Hematopoietic multipotent progenitor cell treated with erythropoietin and hydrocortisone succinate and interleukin-3 and kit ligand, for 8 days (in vitro differentiated cells): ENCODE data around the gene KCTD17.

Experiments used
- DNase-seq: peaks from one replicate; pipeline ENCODE4 v3.0.0-alpha.2; 2015

Gene KCTD17

DNA sequence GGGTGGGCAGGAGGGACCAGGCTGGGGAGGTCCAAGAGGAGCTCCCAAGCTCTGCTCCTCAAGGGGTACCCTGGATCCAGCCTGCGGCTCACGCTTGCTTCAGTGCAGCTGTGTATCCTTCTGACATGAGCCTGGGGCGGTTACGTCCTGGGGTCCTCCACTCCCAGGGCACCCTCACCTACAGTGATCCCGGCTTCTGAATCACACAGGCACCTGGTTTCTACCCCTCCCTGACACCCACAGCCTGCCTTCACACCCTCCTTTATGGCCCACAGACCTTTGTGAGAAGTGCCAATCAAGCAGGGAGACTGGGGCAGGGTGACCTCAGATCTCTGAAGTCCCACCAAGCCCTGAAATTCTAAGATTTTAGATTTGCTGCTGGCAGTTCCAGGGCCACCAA, 30.5 kb upstream of the KCTD17 start:
- DNase-seq, result no peak

DNA sequence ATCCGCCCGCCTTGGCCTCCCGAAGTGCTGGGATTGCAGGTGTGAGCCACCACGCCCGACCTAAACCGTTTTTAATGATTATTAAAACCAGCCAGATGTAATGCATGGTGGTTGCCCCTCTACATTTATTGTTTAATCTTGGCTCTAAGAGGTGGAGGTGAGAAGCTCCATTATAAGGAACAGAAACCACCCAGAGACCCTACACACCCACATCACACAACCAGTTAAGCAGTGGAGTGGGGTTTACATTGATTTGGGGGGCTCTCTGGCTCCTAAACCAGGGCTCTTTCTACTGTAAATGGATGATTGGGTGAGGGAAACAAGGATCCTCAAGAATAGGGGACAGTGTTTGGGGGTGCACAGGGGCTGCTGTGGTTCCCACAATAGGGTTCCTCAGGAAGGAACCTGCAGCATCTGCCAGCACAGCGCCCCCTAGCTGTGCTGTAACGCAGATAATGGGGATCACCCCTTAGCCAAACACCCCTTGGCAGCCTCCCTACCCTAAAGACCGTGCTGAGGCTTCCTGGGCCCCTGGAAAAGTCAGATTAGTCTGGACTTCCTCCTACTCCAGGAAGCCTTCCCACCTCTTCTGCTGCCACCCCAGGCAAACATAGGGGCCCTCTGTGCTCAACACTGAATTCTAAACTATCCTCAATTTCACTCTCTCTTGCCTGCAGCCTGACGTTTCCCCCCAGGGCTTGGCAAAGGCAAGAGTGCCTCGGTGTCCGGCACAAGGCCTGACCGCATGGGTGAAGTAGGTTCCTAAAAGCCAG, 29.6 kb upstream of the KCTD17 start:
- DNase-seq, result peak; percentile 81

DNA sequence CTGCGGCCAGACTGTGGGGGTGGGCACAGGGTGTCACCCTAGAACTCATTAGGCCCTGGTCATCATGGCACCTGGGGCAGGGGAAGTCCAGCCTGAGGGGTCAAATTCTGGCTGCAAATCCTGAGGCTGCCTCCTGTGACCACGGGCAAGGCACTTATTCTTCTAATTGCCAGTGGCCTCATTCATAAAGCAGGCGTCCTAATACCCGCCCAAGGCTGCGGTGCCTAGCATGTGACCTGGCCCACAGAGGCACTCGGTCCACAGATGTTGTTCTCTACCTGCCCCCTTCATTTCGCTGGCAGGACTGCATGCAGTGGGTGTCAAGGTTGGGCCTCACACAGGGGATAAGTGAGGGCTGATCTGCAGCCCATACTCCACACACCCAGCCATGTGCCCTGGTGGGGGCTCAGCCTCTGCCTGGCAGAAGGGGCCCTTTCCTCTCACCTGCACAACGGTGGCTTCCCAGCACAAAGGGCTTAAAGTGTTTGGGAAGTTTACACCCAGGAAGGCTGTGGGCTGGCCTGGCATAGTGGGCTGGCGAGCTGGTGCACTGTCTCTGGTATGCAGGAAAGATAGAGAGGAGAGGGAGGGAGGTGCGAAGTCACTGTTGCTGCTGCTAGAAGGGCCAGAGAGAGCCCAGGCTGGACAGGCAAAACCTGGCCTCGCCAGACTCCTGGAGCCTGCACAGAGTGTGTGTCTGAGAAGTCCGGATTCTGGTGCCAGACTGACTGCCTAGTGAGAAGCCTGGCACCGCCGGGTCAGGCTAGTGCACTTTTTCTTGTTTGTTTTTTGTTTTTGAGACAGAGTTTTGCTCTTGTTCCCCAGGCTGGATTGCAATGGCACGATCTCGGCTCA, 28.8 kb upstream of the KCTD17 start:
- no peak for DNase-seq

DNA sequence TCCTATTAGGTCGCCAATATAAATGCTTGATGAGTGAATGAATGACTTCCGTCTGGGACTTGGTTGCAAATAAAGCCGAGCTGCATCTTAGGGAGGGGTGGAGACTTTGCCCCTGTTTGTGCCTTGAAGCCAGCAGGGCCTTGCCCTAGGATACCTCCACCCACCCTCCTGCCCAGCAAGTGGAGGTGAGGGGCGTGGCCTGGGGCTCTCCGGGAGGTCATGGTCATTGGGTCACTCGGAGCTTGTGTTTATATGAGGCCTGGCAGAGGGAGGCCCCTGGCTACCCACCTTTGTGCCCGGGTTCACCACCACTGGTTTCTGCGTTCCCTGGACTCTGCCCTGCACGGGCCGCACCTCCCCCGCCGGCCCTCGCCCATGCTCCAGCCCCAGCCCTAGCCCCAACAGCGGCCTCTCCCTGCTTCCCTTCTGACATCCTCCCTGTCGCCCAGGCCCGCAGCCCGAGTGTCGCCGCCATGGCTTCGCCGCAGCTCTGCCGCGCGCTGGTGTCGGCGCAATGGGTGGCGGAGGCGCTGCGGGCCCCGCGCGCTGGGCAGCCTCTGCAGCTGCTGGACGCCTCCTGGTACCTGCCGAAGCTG, 27.7 kb upstream of the KCTD17 start:
- no peak for DNase-seq

DNA sequence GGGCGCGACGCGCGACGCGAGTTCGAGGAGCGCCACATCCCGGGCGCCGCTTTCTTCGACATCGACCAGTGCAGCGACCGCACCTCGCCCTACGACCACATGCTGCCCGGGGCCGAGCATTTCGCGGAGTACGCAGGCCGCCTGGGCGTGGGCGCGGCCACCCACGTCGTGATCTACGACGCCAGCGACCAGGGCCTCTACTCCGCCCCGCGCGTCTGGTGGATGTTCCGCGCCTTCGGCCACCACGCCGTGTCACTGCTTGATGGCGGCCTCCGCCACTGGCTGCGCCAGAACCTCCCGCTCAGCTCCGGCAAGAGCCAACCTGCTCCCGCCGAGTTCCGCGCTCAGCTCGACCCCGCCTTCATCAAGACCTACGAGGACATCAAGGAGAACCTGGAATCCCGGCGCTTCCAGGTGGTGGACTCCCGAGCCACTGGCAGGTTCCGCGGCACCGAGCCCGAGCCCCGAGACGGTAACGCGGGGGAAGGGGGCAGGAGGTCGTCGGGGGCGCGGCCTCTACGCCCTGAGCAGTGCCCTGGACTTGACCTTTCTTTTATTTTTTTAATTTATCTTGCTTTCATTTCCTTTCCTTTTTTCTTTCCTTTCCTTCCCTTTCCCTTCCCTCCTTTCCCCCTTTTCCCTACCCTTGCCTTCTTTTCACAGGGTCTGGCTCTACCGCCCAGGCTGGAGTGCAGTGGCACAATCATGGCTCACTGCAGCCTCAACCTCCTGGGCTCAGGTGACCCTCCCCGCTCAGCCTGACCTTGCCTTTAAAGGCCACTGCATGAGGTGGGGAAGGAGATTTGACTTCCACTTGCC, 27.0 kb upstream of the KCTD17 start:
- DNase-seq, result no peak

DNA sequence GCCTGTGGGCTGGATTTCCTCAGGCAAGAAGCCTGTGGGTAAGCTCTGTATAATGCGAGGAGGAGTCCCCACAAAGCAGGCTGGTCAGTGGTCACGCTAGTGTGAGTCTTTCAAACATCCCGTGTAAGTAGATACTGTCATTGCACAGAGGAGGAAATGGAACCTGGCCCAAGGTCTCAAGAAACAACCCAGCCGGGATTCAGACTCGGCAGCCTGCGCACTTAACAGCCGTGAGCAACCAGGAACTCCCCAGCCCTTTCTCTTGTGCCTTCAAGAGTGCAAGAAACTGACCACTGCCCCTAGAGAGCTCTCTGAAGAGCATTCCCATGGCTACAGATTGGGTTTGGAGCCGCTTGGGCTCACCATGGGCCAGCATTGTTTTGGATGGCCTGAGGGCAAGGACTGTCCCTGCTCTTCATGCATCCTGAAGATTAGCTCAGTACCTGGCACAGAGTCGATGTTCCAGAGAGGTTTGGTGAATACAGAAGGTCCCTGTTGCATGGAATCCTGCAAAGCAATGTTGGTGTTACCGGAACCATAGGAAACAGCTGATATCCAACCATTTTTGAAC, 26.0 kb upstream of the KCTD17 start:
- no peak for DNase-seq

DNA sequence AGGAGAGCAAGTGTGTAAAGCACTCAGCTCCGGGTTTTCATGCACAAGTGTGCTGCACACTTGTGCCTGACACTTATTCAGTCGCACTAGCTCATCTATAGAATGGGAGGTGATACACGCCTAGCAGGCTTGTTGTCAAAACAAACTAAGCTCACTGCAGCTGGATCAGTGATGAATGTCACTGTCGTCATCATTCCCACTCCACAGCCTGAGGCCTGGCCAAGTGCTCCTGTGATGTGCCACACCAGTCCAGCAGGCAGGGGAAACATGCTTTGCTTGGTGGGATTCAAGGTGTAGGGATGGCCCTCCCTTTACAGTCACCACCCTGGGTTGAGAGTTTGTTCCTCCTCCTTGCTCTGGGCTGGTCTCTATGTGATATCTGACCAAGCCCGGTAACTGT, 25.2 kb upstream of the KCTD17 start:
- DNase-seq, result no peak

DNA sequence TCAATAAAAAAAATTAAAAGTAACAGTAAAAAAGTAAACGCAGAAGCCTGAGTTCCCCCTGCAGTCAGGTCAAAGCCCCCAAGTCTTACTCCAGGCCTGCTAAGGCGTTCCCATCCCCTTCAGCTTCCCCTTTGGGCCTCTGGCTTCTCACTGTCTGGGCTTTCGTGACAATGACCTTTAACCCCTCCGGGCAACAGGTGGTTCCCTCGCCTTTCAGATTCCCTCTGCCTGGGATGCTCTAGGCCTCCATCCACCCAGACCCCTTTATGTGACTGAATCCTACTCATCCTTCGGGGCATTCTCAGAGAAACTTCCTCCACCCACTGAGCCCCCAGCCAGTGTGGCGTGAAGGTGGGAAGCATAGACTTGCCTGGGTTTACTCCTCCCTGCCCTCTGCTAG, 24.0 kb upstream of the KCTD17 start:
- DNase-seq, result no peak

DNA sequence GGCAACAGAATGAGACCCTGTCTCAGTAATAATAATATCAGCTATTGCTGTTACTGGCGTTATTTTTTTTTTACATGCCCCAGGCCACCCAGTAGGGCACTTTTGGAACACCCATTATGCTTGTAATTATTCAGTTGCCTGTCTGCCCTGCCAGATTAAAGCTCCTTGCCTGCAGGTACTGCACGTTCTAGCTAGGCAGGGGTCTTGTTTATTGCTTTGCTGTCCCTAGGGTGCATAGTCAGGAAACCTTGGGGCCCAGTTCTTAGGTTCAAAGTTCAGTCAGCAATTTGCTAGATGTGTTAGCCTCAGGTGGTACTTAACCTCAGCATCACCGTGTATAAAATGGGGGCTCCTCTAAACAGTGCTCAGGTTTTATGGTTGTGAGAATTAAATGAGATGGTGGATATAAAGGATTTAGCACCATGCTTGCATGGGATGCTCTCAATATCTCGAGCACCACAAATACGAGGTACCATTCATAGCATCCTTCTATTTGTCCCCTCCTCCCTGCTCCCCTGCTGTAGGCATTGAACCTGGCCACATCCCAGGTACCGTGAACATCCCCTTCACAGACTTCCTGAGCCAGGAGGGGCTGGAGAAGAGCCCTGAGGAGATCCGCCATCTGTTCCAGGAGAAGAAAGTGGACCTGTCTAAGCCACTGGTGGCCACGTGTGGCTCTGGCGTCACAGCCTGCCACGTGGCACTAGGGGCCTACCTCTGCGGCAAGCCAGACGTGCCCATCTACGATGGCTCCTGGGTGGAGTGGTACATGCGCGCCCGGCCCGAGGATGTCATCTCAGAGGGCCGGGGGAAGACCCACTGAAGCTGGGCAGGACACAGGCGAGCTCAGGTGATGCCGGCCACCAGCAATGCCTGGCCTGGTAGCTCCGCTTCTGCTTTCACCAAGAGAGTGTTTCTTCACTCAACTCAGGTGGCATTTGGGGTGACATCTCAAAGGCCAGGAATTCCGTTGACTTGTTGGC, 22.6 kb upstream of the KCTD17 start:
- DNase-seq, result no peak

DNA sequence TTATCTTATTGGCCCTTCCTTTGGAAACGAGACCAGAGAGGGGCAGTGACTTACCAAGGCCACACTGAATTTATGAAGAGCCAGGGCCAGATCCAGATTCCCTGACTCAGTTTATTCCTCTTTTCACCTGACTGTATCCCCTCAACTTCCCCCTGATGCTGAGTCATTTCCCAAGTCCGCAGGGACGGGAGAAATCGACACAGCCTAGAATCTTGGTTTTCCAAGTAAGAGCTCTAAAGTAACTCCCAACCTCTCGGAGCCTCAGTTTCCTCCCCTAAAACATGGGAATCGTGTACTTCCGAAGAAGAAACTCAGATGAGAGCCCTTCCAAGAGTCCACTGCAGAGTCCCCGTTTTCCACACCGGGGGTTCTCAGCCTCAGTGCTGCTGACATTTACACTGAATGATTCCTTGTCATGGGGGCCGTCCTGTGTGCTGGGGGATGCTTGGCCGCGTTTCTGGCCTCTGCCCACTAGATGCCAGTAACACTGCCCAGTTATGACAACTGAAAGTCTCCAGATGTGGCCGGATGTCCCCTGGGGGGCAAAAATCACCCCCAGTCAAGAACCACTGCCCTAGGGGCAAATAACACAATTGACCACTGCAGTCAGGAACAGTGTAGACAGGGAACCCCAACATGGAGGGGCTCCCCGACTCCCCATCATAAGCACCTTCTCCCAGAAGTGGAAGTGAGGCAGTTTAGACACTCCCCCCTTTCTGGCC, 20.8 kb upstream of the KCTD17 start:
- DNase-seq, result no peak

DNA sequence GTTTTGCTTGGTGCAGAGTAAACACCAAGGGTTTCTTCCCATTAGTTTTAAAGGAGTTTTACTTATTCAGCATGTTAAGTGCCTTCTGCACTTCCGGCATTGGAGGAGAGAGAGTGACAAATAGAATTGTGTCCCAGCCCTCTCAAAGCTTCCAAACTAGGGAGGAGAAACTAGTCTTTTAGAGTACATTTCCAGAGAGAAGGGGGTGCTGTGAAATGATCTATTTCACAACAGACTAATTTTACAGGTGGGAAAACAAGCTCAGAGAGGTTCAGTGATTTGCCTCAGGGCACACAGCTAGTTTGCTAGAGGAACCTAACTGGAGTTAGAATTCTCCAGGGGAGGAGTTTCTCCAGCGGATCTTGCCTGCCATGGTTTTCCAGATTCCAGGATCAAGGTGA, 19.4 kb upstream of the KCTD17 start:
- no peak for DNase-seq

DNA sequence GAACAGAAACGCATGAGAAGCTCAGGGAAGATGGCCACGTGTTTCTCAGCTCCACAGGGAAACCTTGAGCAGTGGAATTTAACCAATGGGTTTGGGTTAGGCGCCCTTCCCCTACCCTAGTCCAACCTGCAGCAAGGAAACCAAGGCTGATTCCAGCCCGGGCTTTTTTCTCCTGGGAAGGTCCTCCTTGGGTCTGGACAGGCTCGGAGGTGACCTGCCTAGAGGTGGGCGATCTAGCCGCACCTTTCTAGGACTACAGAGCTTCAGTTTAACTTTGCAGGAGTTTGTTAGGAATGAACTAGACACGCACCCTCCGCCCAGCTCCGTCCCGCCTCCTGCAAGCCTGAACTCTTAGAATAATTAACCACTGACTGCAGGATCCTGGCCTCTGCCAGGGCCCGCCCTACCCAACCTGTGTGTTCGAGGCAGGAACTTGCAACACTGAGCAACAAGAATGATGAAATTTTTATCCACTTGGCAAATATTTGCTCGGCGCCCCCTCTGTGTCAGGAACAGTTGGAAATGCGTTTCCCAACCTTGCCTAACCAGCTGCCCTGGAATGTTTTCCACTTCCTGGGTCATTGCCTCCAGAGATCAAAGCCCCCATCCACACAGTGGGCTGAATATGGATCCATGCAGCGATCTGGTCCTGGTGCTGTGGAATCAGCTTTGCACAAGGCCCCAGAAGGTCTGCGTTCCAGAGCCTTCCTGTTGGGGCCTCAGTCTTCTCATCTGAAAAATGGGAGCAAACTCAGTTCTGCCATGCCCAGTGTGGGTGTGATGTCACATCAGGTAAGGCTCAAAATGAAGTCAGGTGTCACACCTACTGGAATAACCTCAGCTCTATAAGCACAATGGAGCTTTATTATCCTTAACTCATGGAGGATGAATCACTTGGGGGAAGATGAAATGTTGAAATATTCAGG, 18.7 kb upstream of the KCTD17 start:
- DNase-seq, result no peak

DNA sequence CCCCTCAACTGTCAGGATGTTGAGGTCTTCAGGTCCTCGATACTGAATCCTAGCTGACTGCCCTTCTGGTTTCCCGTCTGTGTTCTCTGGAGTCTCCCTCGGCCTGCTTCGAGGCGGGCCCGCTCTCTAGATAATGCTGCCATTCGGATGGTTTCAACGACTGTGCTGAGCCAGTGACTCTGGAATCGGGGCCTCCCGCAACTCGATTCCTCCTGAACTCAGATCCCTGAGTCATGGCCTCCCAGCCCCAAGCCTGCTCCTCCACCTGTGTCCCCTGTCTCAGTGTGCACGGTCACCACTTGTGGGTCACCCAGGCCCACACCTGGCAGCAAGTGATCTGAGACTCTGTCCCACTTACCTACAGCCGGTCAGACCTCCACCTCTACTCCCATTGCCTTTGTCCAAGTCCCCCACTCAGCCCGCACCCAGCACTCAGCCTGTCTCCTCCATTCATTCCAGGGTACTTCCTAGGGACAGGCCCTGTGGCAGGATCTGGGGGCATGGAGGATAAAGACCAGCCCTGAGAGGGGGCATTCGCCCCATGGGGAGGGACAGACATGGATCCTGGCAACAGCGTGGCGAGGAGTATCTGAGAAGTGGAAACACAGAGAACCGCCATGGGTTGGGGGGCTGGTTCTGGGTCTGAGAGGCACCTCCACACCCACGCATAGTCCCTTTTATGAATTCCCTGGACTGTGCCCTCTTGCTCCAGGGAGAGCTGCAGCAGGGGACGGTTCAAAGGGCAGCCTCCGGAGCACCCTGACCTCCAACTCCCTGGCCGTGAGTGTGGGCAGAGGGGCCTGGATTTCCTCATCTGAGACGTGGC, 17.7 kb upstream of the KCTD17 start:
- DNase-seq, result no peak

DNA sequence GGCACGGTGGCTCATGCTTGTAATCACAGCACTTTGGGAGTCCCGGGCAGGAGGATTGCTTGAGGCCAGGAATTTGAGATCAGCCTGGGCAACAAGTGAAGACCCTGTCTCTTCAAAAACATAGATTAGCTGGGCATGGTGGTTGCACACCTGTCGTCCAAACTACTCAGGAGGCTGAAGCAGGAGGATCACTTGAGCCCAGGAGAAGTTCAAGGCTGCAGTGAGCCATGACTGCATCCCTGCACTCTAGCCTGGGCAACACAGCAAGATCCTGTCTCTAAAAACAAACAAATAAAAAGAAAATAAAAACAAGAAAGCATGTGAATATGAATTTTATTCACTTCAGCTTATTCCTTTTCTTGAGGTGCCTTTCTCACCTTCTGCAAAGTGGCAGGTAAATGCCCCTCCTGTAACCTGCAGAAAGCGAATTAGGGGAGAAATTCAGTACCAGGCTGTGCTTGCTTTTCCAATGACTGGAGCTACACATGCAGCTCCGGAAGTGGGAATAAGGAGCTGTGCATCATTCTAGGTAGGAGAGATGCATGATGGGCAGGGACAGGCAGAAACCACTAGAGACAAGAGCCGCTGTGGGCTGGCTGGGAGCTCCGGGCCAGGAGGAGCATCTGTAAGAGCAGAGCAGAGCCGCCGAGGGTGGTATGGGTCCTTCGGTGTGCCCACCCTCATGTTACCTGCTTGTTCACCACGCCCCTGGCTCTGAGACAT, 14.7 kb upstream of the KCTD17 start:
- DNase-seq, result no peak

DNA sequence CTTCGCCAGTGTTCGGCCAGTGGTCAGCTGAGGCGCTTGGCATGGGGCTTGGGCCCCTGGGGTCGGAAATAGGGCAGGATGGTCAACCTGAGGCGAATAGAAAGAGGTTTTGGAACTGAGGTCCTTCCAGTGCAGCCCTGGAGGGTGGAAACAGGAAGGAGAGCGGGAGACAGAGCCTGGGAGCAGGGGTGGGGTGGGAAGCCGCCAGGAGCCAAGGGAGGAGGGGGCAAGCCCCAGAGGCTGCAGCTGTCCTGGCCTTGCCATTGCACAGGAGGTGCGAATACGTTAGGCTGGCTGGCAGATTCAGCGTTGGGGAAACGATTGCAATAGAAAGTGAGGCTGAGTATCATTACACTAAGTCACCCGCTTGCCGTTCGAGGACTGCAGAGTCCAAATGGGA, 13.9 kb upstream of the KCTD17 start:
- no peak for DNase-seq

DNA sequence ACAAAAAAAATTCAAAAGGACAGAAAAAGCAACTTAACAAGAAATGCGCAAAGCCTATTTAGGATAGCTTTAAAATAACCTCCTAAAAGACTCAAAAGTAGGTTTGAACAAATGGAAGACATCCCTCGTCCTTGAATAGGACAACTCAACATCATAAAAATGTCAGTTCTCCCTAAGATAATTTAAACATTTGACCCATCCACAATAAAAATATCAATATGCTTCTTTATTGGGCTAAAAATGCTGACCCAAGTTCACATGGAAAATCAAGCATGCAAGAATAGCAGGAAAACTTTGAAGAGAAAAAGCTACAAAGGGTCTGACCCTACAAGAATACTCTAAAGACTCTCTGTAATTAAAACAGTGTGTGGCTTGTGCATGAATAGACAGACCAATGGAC, 12.1 kb upstream of the KCTD17 start:
- no peak for DNase-seq

DNA sequence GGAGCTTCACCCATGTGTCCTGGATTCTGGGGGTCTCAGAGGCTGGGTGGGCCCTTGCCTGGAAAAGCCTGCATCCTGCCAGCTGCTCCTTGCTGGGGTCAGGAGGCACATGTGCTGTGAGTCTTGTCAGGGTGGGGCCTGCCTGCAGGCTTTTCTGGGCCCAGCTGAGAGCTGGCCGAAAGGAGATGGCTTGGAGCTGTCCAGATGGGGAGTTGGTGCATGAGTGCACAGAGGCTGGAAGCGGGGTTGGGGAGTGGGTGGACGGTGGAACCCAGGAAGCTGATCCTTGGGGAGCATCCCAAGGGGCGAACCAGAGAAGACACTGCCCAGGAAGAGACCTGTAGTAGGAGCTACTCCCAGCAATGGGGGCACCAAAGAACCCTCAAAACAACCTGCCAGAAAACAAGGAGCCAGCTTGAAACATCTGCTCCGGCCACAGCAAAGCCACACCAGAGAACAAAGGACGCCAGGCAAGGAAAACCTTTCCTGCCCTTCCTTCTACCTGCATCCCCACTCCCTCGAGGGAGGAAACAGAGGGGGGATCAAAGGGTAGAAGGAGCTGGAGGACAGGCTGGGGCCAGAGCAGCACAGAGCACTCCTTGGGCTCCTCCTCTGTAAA, 8.2 kb upstream of the KCTD17 start:
- no peak for DNase-seq
